ENCODE measurements around the gene SRRM4. TPM values are rescaled to one million over a fixed set of nuclear protein-coding genes. Genes with fewer than 3 reads are reported as not detected.

Gene SRRM4
- total RNA-seq, 2 experiments from 2014 or later: not detected

DNA sequence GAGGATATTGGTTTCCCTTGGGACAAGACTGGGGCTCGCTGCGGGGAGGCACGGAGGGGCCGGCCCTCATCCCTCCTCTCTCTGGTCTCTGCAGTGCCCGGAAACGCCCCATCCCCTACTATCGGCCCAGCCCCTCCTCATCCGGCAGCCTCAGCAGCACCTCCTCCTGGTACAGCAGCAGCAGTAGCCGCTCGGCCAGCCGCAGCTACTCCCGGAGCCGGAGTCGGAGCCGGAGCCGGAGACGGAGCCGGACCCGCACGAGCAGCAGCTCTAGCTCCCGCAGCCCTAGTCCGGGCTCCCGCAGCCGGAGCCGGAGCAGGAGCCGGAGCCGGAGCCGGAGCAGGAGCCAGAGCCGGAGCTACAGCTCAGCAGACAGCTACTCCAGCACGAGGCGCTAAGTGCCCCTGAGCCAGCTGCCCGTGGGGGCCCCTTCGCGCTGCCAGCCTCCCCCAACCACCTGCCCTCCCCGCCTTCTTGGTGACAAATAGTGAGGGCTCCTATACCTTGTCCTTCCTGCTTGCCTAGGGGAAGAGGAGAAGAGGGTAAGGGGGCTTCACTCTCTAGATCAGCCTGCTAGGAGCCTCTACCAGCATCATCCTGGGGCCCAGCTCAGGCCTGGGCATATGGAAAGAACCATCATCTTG is 175.2 kb downstream of the SRRM4 start:
- no peaks in the 10 kb centered on the region for H3K36me3 Mint-ChIP-seq (ENCODE audit: low read depth)
- H3K36me3 ChIP-seq (ENCODE audit: insufficient read depth, low read length): no peaks in the 10 kb centered on the region
- H3K4me3 Mint-ChIP-seq: no peak overlapping the region
- H3K4me3 ChIP-seq (ENCODE audit: low read length): no peak overlapping the region
- H3K27ac ChIP-seq (ENCODE audit: low read depth in 1 of 2, low read length in 2 of 2): no peak overlapping the region
- POLR2A ChIA-PET: no interaction called here
- H3K9me3 ChIP-seq (ENCODE audit: control insufficient read depth in 1 of 2, insufficient read depth in 1 of 2, low read length in 2 of 2): peaks cover 0 to 34% of the 10 kb centered on the region in 2 experiments
- ATAC-seq (ENCODE audit: poor library complexity): no peak
- no peak overlapping the region for H3K27ac Mint-ChIP-seq
- H3K9me3 Mint-ChIP-seq: peaks cover 4% of the 10 kb centered on the region
- intact Hi-C loops (cut with DNase I, micrococcal nuclease): no loop called here
- no peak for DNase-seq
- CTCF ChIA-PET: no interaction called here
- H3K27me3 ChIP-seq (ENCODE audit: control insufficient read depth in 1 of 2, insufficient read depth in 2 of 2, low read length in 2 of 2): peaks cover 3 to 12% of the 10 kb centered on the region in 2 experiments
- no peaks in the 10 kb centered on the region for H3K4me1 ChIP-seq (ENCODE audit: insufficient read depth, low read length)
- no peak for TF ChIP-seq CTCF (IDR thresholded peaks at IDR 0.05)
- no peaks in the 10 kb centered on the region for H3K4me1 Mint-ChIP-seq (ENCODE audit: low read depth)
- H3K27me3 Mint-ChIP-seq: peaks cover 37% of the 10 kb centered on the region

GRCh38 chr12:119157528-119157927 is 176.2 kb downstream of the SRRM4 start:
- intact Hi-C loops (cut with DNase I, micrococcal nuclease): no loop called here
- Histone ChIP-seq H3K4me3 (ENCODE audit: low read length) (no peak overlapping the region), H3K36me3 (ENCODE audit: insufficient read depth, low read length) (no peaks in the 10 kb centered on the region), H3K4me1 (ENCODE audit: insufficient read depth, low read length) (no peaks in the 10 kb centered on the region), H3K27me3 (ENCODE audit: control insufficient read depth in 1 of 2, insufficient read depth in 2 of 2, low read length in 2 of 2) (peaks cover 3 to 6% of the 10 kb centered on the region in 2 experiments), H3K9me3 (ENCODE audit: control insufficient read depth in 1 of 2, insufficient read depth in 1 of 2, low read length in 2 of 2) (peaks cover 0 to 34% of the 10 kb centered on the region in 2 experiments), H3K27ac (ENCODE audit: low read depth in 1 of 2, low read length in 2 of 2) (no peak overlapping the region)
- no peak for TF ChIP-seq CTCF (IDR thresholded peaks at IDR 0.05)
- Mint-ChIP-seq H3K36me3 (ENCODE audit: low read depth) (no peaks in the 10 kb centered on the region), H3K4me3 (no peak overlapping the region), H3K9me3 (no peaks in the 10 kb centered on the region), H3K27ac (no peak overlapping the region), H3K27me3 (peaks cover 27% of the 10 kb centered on the region), H3K4me1 (ENCODE audit: low read depth) (no peaks in the 10 kb centered on the region)
- CTCF ChIA-PET: no interaction called here
- POLR2A ChIA-PET: no interaction called here
- ATAC-seq (ENCODE audit: poor library complexity) (no peak), DNase-seq (no peak)

DNA sequence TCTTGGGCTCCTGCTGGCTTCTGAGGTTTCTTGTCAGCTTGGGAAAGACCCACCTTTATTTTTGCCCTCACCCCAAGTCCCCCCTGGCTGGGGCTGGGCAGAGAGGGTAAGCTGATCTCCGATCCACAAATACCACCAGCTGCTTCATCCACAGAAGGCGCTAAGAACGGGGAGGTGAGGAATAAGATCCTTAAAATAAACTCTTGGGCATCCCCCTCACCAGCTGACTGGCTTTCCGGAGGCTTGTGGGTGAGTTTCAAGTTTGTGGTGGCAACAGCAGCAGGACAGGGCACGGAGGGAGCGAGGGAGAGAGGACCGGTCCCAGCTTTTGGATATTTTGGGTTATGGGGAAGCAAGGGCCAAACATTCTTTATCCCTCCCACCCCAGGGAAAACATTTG is 176.6 kb downstream of the SRRM4 start:
- Mint-ChIP-seq H3K27ac (no peak overlapping the region), H3K9me3 (no peaks in the 10 kb centered on the region), H3K4me3 (no peak overlapping the region), H3K36me3 (ENCODE audit: low read depth) (no peaks in the 10 kb centered on the region), H3K4me1 (ENCODE audit: low read depth) (no peaks in the 10 kb centered on the region), H3K27me3 (peaks cover 23% of the 10 kb centered on the region)
- peaks cover 3 to 4% of the 10 kb centered on the region in 2 experiments for H3K27me3 ChIP-seq (ENCODE audit: control insufficient read depth in 1 of 2, insufficient read depth in 2 of 2, low read length in 2 of 2)
- H3K36me3 ChIP-seq (ENCODE audit: insufficient read depth, low read length): no peaks in the 10 kb centered on the region
- no peak overlapping the region for H3K27ac ChIP-seq (ENCODE audit: low read depth in 1 of 2, low read length in 2 of 2)
- no peak for TF ChIP-seq CTCF (IDR thresholded peaks at IDR 0.05)
- intact Hi-C loops (cut with DNase I, micrococcal nuclease): no loop called here
- no peak for DNase-seq
- no peaks in the 10 kb centered on the region for H3K4me1 ChIP-seq (ENCODE audit: insufficient read depth, low read length)
- POLR2A ChIA-PET: no interaction called here
- H3K9me3 ChIP-seq (ENCODE audit: control insufficient read depth in 1 of 2, insufficient read depth in 1 of 2, low read length in 2 of 2): peaks cover 0 to 34% of the 10 kb centered on the region in 2 experiments
- CTCF ChIA-PET: no interaction called here
- ATAC-seq (ENCODE audit: poor library complexity): no peak
- no peak overlapping the region for H3K4me3 ChIP-seq (ENCODE audit: low read length)

All from CD4-positive, alpha-beta T cell (primary cell).